Spleen (tissue), 11 donors: ENCODE measurements around the gene MEMO1. TPM values are rescaled to one million over a fixed set of nuclear protein-coding genes. Genes with fewer than 3 reads are reported as not detected.

Source experiments
- DNase-seq: peaks from one replicate; pipeline ENCODE4 v3.0.0-alpha.2; 2020
- H3K27ac ChIP-seq, 8 donors: fragments of 200-600 bp; sonication (generic) in 7 of 8; 1 replicate in 4 of 8; 2 replicates in 4 of 8; pipeline versions ENCODE4 v1.5.0 to v1.8.0; 2016 to 2021; ENCODE audit warnings: inconsistent platforms in 4 of 8, mild to moderate bottlenecking in 4 of 8, moderate library complexity in 1 of 8
- H3K27me3 ChIP-seq, 7 donors: fragments of 200-600 bp; sonication (generic) in 6 of 7; replicated peaks in 1 of 7; 1 replicate in 4 of 7; 2 replicates in 3 of 7; pipeline versions ENCODE4 v1.5.0 to v1.8.0; 2016 to 2021; ENCODE audit warnings: inconsistent platforms in 3 of 7, mild to moderate bottlenecking in 1 of 7
- H3K36me3 ChIP-seq, 6 donors: fragments of 200-600 bp; sonication (generic) in 5 of 6; 1 replicate in 4 of 6; 2 replicates in 2 of 6; pipeline versions ENCODE4 v1.5.0 to v1.8.0; 2016 to 2021; ENCODE audit warnings: inconsistent platforms in 2 of 6
- H3K4me1 ChIP-seq, 6 donors: fragments of 200-600 bp; sonication (generic) in 5 of 6; 1 replicate in 3 of 6; 2 replicates in 3 of 6; pipeline versions ENCODE4 v1.5.0 to v1.8.0; 2016 to 2021; ENCODE audit warnings: inconsistent platforms in 3 of 6
- H3K4me3 ChIP-seq, 8 donors: fragments of 200-600 bp; sonication (generic) in 7 of 8; 1 replicate in 4 of 8; 2 replicates in 4 of 8; pipeline versions ENCODE4 v1.5.0 to v1.8.0; 2016 to 2021; ENCODE audit warnings: inconsistent platforms in 4 of 8, mild to moderate bottlenecking in 4 of 8, moderate library complexity in 2 of 8
- H3K9me3 ChIP-seq, 8 donors: fragments of 200-600 bp; sonication (generic) in 7 of 8; 1 replicate in 4 of 8; 2 replicates in 4 of 8; pipeline versions ENCODE4 v1.5.0 to v1.8.0; 2016 to 2021; ENCODE audit warnings: inconsistent platforms in 4 of 8
- CTCF ChIP-seq, 11 experiments: fragments of 200-600 bp in 7 of 11; fragments of 450-650 bp in 4 of 11; sonication (generic) in 4 of 11; IDR thresholded peaks in 8 of 11; conservative IDR thresholded peaks in 3 of 11; 1 replicate in 7 of 11; 2 replicates in 4 of 11; pipeline versions ENCODE4 v1.4.0 to v1.8.0; 2016 to 2021; ENCODE audit warnings: antibody characterized with exemption in 11 of 11, inconsistent platforms in 4 of 11, mild to moderate bottlenecking in 1 of 11
- POLR2A ChIP-seq, 3 donors: fragments of 450-650 bp; IDR thresholded peaks; one replicate each; pipeline ENCODE4 v1.5.1; 2017; ENCODE audit warnings: antibody characterized with exemption in 3 of 3, mild to moderate bottlenecking in 1 of 3
- POLR2AphosphoS5 ChIP-seq, 3 donors: sonication (generic); formaldehyde crosslinking; IDR thresholded peaks; one replicate each; pipeline ENCODE4 v1.5.1; 2017; ENCODE audit warnings: antibody characterized with exemption in 3 of 3
- WGBS, 5 donors: extraction: QIAGEN DNeasy Blood & Tissue Kit in 3 of 5; methylation state at CpG; one replicate each; pipeline versions ENCODE4 v1.1.5 to v1.1.7; 2013 to 2018; 5-methylcytosine and 5-hydroxymethylcytosine counted together
- intact Hi-C: fragments of 100-400 bp; cut with DNase I; formaldehyde crosslinking; loops from one replicate; pipeline ENCODE4 v1.15.0; 2023; ENCODE audit warnings: low total_unique reads
- polyA plus RNA-seq, 3 donors: library from polyadenylated mRNA; stranded (reverse); fragments of 200-250 nt; gene quantifications; one replicate each; pipeline ENCODE4 v1.2.1, GENCODE V29; 2013
- total RNA-seq, 7 donors: library from RNA; depleted of rRNA in 3 of 7; stranded (reverse); fragments of >200 nt in 3 of 7; fragmentation: NEBNext Ultra II Directional in 4 of 7; extraction: Animal tissue kit (Norgen Biotek cat#: 25700) in 4 of 7; gene quantifications; one replicate each; pipeline versions ENCODE4 v1.1.0 to v1.2.1, GENCODE V29; 2016 to 2021
- donor health status: healthy with polysubstance abuse.
- donor health status: DM: no; HTN: no; CAD: no; lungs with moderate emphysema.
- donor health status: DM: no; HTN: no; CAD: no.
- donor health status: Bipolar disorder and iron deficiency.
- donor health status: healthy.
- donor health status: DM: no; HTN: no; CAD: no.
- donor health status: DM: yes; HTN: yes; CAD: no.

MEMO1 gene
- total and polyA plus RNA-seq, 10 donors = 26.9 to 55.7 (median 40.6) TPM

- Histone ChIP-seq H3K36me3 (peaks cover 0 to 50% (median 17%) of the 10 kb centered on the region in 6 donors), H3K27ac (no peak overlapping the region), H3K9me3 (peaks cover 0 to 39% (median 35%) of the 10 kb centered on the region in 8 donors), H3K27me3 (no peaks in the 10 kb centered on the region), H3K4me3 (no peak overlapping the region), H3K4me1 (peaks cover 0 to 19% (median 4%) of the 10 kb centered on the region in 6 donors)
- no peak for DNase-seq
- no peak for TF ChIP-seq POLR2AphosphoS5 (IDR thresholded peaks at IDR 0.05)
- no peak for TF ChIP-seq POLR2A (IDR thresholded peaks at IDR 0.05)
- TF ChIP-seq CTCF (IDR thresholded peaks at IDR 0.05 in 8 of 11, conservative IDR thresholded peaks at IDR 0.05 in 3 of 11) = no peak
- 92 to 100% (median 98%) methylated on average over 1 of the region's 1 CpG for WGBS, 5 donors
- intact Hi-C loops = no loop called here
Measured at GRCh38 chr2:31896293-31896692, 114.5 kb downstream of the MEMO1 start.

DNA sequence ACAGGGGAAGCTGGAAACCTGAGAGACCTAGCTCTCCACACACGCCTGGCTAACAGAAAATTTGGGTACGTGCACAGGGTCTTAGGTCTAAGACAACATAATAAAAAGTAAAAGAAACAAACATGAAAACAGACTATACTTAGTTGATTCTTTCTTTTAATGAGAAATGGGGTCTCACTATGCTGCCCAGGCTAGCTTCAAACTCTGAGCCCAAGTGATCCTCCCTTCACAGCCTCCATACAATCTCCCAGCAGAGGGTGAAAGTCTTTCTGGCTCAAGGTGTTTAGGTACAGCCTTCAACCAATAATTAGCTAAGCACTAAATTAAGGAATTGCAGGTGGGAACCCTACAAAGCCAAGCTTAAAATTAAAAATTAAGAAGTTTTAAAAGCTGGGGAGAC, 116.2 kb downstream of the MEMO1 start:
- H3K9me3 ChIP-seq = peaks cover 0 to 32% (median 27%) of the 10 kb centered on the region in 8 donors
- DNase-seq = no peak
- H3K27ac ChIP-seq = no peak overlapping the region
- H3K4me3 ChIP-seq = no peak overlapping the region
- no peaks in the 10 kb centered on the region for H3K27me3 ChIP-seq
- peaks cover 0 to 30% (median 7%) of the 10 kb centered on the region in 6 donors for H3K4me1 ChIP-seq
- TF ChIP-seq CTCF (IDR thresholded peaks at IDR 0.05 in 8 of 11, conservative IDR thresholded peaks at IDR 0.05 in 3 of 11) (no peak), POLR2AphosphoS5 (IDR thresholded peaks at IDR 0.05) (no peak), POLR2A (IDR thresholded peaks at IDR 0.05) (no peak)
- 77 to 98% (median 95%) methylated on average over 2 of the region's 2 CpGs for WGBS, 5 donors
- intact Hi-C loops = no loop called here
- peaks cover 0 to 48% (median 6%) of the 10 kb centered on the region in 6 donors for H3K36me3 ChIP-seq

DNA sequence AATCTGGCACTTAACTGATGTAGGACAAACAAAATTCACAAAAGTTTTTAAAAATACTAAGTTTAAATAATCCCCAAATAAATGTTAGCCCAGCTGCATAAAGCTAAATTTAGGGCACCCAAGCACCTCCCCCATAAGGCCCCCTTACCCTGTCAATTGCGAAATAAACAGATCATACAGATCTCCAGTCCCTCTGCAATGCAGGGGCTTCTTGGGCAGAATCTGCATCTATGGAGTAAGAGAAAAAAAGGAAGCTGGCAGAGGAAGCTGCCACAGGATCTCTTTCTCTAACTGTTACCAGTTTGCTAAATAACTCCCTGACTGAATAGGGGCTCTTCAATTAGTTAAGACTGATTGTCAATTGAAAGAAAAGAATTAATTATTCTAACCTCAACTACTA, 117.7 kb downstream of the MEMO1 start:
- intact Hi-C loops = no loop called here
- H3K36me3 ChIP-seq = peaks cover 0 to 34% (median 0%) of the 10 kb centered on the region in 6 donors
- TF ChIP-seq CTCF (IDR thresholded peaks at IDR 0.05 in 8 of 11, conservative IDR thresholded peaks at IDR 0.05 in 3 of 11) (no peak), POLR2A (IDR thresholded peaks at IDR 0.05) (no peak), POLR2AphosphoS5 (IDR thresholded peaks at IDR 0.05) (no peak)
- no peak overlapping the region for H3K4me3 ChIP-seq
- WGBS, 5 donors = 45 to 72% (median 62%) methylated on average over 1 of the region's 1 CpG
- DNase-seq = no peak
- peaks cover 0 to 17% (median 14%) of the 10 kb centered on the region in 8 donors for H3K9me3 ChIP-seq
- no peaks in the 10 kb centered on the region for H3K27me3 ChIP-seq
- H3K27ac ChIP-seq = peak overlapping the region in 1 of 8 donors; percentile 7
- H3K4me1 ChIP-seq = peaks cover 0 to 46% (median 17%) of the 10 kb centered on the region in 6 donors

- no peaks in the 10 kb centered on the region for H3K9me3 ChIP-seq
- intact Hi-C loops = no loop called here
- no peak for TF ChIP-seq POLR2AphosphoS5 (IDR thresholded peaks at IDR 0.05)
- TF ChIP-seq CTCF (IDR thresholded peaks at IDR 0.05 in 8 of 11, conservative IDR thresholded peaks at IDR 0.05 in 3 of 11) = no peak
- TF ChIP-seq POLR2A (IDR thresholded peaks at IDR 0.05) = no peak
Measured at GRCh38 chr2:31889044-31889443, 121.8 kb downstream of the MEMO1 start.

More at GRCh38 chr2:31889044-31889443, 121.8 kb downstream of the MEMO1 start:
- Histone ChIP-seq H3K27me3 (no peaks in the 10 kb centered on the region), H3K36me3 (peaks cover 0 to 26% (median 0%) of the 10 kb centered on the region in 6 donors), H3K4me3 (no peak overlapping the region), H3K27ac (peak overlapping the region in 1 of 8 donors; percentile 2), H3K4me1 (peaks cover 0 to 51% (median 19%) of the 10 kb centered on the region in 6 donors)
- DNase-seq = no peak
